ENCODE data around the gene SKIDA1.
"Not testable (repeated sequence)": the region's sequence is repeated elsewhere in the genome, so short reads cannot be mapped to it uniquely, and the experiment has no call there.

The SKIDA1 gene

DNA sequence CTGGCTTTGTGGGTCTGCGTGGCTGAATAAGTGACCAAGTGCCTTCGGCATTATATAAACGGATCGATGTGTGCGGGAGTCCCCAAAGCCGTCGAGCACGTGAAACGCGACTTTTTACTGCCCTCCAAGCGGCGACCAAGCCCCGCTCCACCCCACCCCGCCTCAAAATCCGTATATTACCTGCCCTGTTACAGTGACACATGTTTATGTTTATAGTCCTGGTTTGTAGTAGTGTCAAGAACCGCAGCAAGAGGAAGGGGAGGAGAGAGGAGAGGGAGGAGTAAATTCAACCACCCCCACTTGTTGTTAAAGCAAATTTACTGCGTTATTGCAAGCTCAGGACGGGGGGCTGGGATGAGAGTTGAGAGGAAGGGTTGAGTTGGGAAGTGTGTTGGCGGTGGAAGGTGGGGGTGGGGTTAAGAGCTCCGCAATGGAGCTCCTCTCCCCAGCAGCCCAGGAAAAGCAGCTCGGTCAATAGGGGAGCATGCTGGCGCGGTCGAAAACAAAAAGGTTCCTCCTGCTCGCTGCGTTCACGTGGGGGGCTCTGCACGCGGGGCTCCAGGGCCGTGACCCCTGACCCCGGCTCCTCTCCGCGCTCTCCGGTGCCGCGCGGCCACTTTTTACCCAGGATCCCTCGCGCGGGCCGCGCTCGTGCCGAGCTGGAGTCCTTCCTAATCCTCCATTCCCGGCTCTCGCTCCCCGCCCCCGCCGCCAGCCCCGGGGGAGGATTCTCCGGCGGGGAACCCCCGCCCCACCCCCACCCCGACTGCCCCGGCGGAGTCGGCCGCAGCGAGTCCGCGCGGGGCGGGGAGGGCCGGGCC is at the start of gene SKIDA1:
SKIDA1 (minus strand) TSS at position 316 of the 821 bp plus-strand sequence. CDS start 7,860 bp downstream, outside the sequence.
- DNase-seq (ENCODE audit: low spot score): peak; percentile 79

DNA sequence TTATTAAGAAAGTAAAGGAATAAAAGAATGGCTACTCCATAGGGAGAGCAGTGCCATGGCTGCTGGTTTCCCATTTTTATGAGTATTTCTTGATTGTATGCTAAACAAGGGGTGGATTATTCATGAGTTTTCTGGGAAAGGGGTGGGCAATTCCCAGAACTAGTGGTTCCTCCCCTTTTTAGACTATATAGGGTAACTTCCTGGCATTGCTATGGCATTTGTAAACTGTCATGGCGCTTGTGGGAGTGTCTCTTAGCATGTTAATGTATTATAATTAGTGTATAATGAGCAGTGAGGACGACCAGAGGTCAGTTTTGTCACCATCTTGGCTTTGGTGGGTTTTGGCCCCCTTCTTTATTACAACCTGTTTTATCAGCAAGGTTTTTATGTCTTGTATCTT is 49.0 kb upstream of the SKIDA1 start:
- not testable (repeated sequence) for DNase-seq (ENCODE audit: low spot score)

DNA sequence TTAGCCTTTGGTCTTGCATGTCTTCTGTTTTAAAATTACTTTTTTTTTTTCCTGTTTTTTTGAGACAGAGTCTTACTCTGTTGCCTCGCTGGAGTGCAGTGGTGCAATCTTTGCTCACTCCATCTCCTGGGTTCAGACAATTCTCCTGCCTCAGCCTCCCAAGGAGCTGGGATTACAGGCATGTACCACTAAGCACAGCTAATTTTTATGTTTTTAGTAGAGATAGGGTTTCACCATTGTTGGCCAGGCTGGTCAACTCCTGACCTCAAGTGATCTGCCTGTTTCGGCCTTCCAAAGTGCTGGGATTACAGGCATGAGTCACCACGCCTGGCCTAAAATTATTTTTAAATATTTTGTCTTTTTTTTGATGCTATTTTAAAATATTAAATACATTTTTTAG is 47.1 kb upstream of the SKIDA1 start:
- DNase-seq (ENCODE audit: low spot score): no peak

DNA sequence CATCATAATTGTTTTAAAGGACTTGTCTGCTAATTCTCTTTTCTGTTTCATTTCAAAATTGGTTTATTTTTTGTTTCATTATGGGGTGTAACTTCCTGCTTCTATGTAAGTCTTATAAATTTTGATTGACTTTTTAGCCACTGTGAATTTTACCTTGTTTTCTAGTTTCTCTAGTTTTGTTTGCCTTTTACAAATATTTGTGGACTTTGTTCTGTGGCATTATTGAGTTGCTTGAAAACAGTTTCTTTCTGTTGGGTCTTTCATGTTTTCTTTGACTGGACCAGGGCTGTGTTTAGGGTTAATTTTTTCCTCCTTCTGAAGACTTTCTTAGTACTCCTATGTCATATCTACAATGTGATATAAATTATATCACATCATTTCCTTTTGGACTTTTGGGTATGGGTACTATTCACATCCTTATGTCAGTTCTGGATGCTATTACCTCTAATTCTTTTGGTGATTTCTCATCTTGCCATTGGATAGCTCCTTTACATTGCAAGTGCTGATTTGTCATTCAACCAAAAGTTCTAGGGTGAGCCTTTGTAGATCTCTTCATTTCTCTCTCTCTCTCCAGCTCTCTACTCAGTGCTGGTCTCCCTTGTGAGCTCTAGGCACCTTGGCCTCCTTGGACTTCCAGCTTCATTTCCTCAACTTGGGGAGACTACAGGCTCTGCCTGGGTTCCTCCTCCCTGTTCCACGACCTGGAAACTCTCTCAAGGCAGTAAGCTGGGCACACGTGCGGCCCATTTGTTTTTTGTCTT is 45.5 kb upstream of the SKIDA1 start:
- DNase-seq (ENCODE audit: low spot score): no peak

DNA sequence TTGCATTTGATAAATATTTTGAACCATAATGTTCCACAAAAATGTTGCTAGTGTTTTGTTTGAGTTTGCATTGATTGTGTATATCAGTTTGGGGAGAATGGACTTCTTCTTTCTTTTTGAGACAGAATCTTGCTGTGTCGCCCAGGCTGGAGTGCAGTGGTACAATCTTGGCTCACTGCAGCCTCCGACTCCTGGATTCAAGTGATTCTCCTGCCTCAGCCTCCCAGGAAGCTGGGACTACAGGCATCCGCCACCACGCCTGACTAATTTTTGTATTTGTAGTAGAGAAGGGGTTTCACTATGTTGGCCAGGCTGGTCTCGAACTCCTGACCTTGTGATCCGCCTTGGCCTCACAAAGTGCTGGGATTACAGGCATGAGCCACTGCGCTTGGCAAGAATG is 33.5 kb upstream of the SKIDA1 start:
- not testable (repeated sequence) for DNase-seq (ENCODE audit: low spot score)

DNA sequence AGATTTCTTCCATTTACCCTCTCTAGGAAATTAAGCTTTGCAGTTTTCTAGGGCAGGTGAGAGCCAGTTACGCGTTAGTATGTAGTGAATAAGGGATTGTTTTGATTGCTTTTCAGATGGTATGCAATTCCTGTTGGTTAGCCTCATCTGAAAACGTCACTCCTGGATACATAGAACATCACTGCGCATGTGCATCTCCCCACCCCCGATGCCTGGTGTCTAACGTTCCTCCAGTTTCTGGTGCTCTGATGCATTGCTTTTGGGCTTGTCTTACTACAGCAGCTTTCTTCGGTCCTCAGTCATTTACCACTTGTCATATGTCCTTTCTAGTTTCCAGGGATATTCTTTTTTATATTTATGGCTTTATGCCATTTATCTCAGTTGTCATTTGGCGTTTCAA is 31.0 kb upstream of the SKIDA1 start:
- no peak for DNase-seq (ENCODE audit: low spot score)

DNA sequence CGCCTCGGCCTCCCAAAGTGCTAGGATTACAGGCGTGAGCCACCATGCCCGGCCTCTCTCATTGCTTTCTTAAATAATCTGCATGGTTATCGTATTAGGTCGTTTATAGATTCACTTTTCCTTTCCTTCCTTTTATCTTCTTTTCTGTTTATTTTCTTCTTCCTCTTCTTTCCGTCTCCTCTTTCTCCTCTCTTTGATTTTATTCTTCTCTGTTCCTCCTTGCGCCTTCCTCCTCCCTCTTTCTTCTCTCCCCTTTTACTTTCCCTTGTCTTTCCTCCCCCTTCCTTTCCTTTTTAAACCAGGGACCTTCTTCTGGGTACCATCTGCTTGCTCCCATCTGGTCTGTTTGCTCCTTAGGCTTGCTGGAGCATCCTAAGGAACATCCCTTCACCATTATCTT is 27.2 kb upstream of the SKIDA1 start:
- no peak for DNase-seq (ENCODE audit: low spot score)

DNA sequence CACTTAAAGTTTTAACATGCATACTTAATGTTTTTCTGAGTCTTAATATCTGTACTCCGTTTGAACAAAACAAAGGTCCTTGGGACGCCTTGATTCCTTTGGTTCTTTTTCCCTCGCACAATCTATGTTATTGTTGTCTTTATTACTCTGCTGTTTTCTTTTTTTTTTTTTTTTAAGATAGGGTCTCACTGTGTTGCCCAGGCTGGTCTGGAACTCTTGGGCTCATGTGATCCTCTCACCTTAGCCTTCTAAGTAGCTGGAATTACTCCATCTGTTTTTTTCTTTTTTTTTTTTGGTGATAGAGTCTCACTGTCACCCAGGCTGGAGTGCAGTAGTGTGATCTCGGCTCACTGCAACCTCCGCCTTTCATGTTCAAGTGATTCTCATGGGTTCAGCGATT is 21.8 kb upstream of the SKIDA1 start:
- DNase-seq (ENCODE audit: low spot score): no peak

DNA sequence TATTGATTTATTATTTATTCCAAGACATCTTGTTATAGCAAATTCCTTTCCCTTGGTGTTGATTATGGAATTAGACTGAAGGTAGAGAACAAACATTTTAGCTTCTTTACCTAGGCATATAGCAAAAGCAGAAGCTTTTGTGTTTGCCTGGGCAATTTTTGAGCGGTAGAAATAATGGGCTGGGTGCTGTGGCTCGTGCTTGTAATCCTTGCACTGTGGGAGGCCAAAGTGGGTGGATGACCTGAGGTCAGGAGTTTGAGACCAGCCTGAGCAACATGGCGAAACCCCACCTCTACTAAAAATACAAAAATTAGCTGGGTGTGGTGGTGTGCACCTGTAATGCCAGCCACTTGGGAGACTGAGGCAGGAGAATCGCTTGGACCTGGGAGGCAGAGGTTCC is 15.2 kb upstream of the SKIDA1 start:
- not testable (repeated sequence) for DNase-seq (ENCODE audit: low spot score)

DNA sequence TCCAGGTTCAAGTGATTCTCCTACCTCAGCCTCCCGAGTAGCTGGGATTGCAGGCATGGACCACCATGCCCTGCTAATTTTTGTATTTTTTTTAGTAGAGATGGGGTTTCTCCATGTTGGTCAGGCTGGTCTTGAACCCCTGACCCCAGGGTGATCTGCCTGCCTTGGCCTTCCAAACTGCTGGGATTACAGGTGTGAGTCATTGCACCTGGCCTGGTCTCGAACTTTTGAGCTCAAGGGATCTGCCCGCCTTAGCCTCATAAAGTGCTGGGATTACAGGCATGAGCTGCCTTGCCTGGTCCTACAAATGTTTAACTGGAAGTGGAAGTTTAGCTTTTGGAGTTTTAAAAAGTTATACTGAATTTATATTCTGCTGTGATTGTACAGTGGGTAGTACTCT is 11.4 kb upstream of the SKIDA1 start:
- no peak for DNase-seq (ENCODE audit: low spot score)

DNA sequence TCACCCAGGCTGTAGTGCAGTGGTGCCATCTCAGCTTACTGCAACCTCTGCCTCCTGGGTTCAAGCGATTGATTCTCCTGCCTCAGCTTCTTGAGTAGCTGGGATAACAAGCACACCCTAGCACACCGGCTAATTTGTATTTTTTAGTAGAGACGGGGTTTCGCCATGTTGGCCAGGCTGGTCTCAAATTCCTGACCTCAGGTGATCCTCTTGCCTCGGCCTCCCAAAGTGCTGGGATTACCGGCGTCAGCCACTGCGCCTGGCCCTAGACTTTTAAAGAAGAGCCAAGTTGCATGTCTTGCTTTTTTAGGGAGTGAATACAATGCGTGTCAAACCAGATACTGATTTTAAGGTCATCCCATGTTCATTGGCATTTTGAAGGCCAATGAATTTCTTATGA is 10.5 kb upstream of the SKIDA1 start:
- not testable (repeated sequence) for DNase-seq (ENCODE audit: low spot score)

DNA sequence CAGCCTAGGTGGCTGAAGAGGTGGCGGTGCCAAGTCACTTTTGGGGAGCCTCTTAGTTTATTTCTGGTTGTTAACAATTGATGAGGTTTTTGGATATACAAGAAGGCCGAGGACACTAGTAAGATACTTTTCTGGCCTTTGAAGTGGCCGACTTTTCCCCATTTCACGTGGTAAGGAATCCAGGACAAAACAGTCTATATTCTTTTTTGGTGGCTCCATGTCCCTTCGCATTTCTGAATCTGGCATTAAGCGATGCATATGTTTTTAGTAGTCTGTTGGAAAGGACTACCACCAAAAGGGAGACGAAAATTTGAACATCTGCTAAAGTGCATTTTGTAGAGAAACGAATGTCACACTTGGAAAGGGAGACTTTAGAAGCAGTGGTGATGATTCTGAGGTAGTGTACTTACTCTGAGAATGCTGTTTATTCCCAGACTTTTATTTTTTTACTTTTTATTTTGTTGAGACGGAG is 10.0 kb upstream of the SKIDA1 start:
- DNase-seq (ENCODE audit: low spot score): no peak

DNA sequence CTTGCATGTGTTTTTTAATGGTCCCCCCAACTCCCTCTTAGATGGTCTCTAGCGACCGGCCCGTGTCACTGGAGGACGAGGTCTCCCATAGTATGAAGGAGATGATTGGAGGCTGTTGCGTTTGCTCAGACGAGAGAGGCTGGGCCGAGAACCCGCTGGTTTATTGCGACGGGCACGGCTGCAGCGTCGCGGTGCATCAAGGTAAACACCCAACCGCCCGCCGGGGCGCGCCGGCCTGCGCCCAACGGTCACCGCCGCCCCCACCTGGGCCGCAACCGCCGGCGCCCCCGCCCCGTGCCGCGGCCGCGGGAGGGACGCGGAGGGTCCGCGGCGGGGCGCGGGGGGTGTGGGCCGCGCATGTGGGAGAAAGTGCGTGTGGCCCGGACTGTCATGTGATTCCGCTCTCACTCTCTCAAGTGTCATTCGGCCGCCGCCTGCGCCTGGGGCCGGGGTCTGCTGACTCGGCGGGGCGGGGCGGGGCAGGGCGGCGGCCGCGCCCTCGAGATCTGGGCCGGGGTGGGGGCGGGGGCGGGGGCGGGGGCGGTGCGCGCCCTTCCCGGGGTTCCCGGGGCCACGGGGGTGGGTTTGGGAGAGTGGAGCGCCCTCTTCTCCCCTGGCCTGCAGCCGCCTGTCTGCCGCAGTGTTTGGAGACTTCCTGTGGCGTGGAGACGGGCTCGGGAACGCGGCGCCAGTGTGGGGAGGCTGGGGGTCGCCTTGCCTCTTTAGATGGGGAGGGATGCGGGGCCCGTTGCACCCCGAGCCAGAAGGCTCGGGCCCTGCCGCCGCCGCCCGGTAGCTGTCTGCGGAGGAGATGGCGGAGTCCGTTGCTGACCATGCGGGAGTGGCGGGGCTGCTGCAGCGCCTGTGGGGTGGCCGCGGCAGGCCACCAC is 9.4 kb upstream of the SKIDA1 start:
- peak; percentile 77 for DNase-seq (ENCODE audit: low spot score)

DNA sequence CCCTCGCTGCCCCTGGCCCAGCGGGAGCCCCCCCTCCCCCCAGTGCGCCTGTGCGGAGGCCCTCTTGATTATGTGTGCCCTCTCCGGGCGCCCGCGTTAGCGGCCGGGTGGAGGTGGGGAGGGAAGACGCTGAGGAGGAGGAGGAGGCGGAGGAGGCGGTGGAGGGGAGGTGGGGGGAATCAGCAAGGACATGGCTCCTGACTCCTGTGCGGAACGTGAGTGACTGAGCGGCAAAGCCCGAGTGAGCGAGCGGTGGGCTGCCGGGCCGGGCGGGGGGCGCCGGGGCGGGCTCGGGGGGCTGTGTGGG is 8.8 kb upstream of the SKIDA1 start:
- no peak for DNase-seq (ENCODE audit: low spot score)

DNA sequence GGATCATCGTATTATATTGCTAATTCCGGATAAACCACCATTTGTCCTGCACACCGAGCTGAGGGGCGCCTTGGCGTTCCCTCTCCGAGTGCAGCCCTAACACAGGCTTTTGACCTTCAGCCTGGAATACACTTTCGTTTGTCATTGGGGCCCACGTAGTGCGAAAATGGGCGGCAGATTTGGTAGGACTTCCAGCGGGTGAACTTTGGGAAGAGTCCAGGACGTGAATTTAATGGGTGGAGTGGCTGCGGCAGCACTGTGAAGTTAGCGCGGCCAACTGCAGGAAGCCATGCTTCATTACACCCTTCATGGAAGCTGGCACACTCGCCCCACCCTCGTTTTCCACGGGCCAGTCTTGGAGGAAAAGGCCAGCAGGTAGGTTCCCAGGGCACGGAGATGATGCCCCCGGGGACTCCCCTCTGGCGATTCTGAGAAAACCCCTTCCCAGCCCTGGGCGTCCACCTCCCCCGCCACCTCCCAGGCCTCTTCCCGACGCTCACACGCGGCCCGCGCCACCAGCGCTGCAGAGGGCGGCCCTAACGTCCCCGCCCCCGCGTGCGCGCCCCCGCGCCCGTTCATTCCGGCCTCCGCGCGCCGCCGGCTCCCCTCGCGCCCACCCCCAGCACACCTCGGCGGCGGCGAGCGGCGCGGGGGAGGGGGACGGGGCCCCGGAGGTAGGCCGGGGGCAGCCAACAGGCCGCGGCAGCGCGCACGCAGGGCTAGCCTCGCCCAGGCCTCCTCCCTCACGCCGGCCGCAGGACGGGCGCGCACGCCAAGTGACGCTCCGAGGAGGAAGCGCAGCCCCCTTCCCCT is 8.2 kb upstream of the SKIDA1 start, which contains the start of gene MLLT10:
MLLT10 (plus strand) TSS at position 766 of the 813 bp plus-strand sequence. CDS start 413 bp downstream, outside the sequence.
- DNase-seq (ENCODE audit: low spot score): peak; percentile 97

DNA sequence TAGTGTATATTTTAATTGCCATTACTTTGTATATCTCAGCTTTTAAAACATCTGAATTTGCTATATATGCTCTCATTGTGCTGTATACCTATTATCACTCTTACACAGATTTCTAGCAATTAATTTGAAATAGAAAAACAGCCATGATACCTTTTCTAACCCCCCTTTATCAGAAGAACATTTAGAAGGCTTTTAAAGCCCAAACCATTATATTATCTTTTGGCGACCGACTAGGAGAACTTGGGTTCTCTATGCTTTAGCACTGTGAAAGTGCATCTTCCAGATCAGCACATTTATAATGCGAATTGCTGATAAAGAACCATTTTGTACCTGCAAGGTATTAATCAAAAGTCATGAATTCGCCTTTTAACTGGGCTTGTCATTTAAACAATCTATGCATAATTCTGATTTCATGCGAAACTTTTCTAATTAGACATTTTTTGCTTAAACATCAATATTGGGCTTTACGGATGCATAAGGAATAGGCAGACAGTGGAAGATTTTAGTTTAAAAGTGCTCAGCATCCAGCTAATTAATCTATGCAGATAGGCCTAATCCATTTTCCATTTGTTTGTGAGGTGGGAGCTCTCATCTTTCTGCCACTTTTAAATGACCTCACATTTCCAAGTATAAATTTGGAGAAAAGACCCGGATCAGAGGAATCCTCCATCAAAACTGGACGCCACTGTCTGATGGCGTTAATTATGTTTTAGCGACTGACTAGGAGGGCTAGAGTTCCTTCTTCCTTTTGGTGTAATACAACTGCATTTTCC is 7.4 kb upstream of the SKIDA1 start:
- no peak for DNase-seq (ENCODE audit: low spot score)

DNA sequence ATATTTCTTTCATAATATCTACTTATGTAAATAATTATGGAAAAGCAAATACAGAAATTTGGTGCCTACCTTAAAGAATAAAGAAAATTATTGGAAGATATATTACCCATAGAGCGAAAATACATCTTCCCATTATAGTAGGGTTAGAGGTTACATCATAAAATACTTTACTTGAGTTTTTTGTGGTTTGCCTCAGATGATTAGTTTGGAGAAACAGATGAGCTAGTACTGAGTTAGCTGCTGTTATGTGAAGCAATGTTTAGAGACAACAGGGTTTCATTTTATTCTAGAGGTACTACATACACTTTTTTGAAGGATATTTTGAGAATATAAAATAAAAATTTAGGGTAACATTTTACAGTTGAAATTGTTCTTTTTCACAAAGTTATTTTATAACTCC is 5.7 kb upstream of the SKIDA1 start:
- no peak for DNase-seq (ENCODE audit: low spot score)

DNA sequence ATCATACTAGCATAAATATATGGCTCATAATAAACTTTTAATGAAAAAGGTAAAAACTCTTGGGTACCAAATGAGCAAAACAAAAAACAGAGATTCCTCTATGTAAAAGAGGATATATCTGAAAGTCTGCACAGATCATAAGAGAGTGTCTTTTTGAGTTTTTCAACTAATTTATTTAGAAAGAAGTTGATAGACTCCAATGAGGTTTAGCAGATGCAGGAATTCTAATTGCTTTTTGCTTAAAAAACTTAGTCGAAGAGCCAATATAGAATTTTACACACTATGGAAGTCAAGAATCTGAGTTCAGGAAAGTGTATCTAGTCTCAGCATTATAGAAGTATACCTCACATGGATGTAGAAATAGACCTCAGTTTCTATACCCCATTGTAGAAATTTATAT is 5.2 kb upstream of the SKIDA1 start:
- no peak for DNase-seq (ENCODE audit: low spot score)

DNA sequence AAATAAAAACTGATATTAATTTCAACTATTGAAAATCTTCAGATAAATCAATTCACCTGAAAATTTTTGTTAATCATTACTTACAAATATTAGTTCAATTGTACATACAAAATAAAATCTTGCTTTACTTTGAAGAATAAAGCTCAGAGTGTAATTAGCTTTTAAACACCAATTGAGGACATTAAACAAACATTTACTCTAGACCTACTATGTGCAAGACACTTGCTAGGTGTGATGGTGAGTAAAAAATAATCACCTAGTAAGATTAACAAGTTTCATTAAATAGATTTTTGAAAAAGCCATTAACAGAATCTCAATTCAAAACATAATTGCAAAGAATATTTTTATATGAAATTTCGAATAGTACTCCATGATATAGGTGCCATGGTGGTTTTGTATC is 4.7 kb upstream of the SKIDA1 start:
- DNase-seq (ENCODE audit: low spot score): no peak

DNA sequence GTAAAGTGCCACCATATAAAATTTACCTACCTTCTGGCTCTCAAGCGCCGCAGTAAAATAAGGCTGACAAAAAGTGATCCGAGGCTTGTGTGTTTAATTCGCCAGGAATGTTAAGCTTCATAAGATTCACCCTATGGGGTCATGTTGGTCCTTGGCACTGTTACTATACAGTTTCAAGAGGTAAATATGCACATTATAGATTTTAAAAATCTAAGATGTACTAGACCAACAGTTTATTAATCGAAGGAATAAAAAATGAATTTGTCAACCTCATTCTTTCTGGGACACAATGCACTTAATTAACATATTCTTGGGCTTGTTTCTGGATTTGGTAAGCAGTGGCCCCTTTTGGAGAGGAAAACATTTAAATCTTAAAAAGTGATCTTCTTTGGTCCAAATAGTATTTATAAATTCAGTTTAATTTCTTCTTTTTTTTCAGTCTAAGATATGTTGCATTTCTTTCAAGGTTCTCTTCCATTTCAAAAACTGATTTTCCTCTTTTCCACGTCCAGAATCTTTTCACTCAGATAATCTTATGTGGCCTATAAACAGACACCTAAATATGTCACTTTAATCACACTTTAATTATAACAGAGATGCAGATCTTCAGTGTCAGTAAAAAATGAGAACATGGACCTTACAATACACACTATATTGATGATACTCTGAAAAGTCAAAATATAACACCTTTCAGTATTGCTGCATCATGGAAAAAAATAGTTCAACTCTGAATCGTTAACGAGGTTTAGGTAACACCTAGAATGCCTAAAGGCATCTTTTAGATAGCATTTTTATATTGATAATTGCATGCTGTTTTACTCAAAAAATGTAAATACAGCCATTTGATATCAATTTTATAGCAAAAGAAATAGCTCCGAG is 3.8 kb upstream of the SKIDA1 start:
- DNase-seq (ENCODE audit: low spot score): no peak
